ENCODE results near the gene SSH2. TPM values are rescaled to one million over a fixed set of nuclear protein-coding genes. Genes with fewer than 3 reads are reported as not detected.

The SSH2 gene
- total RNA-seq, 1 donor = 13.0 TPM

DNA sequence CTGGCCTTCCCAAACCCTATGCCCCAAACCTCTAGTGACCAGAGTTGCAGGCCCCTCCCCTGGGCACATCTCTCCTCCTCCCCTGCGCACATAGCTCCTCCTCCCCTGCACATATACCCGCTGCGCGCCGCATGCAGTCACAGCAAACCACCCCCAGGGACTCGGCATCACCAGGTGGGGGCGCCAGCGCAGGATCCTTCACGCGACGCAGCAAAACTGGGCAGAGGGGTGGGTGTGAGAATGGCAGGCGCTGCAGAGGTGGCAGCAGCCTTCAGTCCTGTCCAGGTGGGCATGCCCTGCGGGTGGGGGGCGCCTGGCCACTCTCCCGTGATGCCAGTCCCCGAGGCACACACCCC is 312.9 kb downstream of the SSH2 start:
- DNase-seq (ENCODE audit: insufficient read length, low spot score, missing footprints) = peak; percentile 93
- no peak overlapping the region for H3K4me2 ChIP-seq (ENCODE audit: insufficient read depth, low read length)
- no peak overlapping the region for H3K27ac ChIP-seq (ENCODE audit: low read depth, low read length)
- H3K4me3 ChIP-seq (ENCODE audit: insufficient read depth, low read length) = no peak overlapping the region
- peaks cover 12% of the 10 kb centered on the region for H4K20me1 ChIP-seq (ENCODE audit: insufficient read depth, low read length)
- no peaks in the 10 kb centered on the region for H3K36me3 ChIP-seq (ENCODE audit: insufficient read depth, low read length)
- H2AFZ ChIP-seq (ENCODE audit: low read length) = no peak overlapping the region
- H3K4me1 ChIP-seq (ENCODE audit: insufficient read depth, low read length) = peaks cover 22% of the 10 kb centered on the region
- TF ChIP-seq, protein P1, sequence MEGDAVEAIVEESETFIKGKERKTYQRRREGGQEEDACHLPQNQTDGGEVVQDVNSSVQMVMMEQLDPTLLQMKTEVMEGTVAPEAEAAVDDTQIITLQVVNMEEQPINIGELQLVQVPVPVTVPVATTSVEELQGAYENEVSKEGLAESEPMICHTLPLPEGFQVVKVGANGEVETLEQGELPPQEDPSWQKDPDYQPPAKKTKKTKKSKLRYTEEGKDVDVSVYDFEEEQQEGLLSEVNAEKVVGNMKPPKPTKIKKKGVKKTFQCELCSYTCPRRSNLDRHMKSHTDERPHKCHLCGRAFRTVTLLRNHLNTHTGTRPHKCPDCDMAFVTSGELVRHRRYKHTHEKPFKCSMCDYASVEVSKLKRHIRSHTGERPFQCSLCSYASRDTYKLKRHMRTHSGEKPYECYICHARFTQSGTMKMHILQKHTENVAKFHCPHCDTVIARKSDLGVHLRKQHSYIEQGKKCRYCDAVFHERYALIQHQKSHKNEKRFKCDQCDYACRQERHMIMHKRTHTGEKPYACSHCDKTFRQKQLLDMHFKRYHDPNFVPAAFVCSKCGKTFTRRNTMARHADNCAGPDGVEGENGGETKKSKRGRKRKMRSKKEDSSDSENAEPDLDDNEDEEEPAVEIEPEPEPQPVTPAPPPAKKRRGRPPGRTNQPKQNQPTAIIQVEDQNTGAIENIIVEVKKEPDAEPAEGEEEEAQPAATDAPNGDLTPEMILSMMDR (IDR thresholded peaks at IDR 0.05; ENCODE audit: extremely low read depth, low read depth, low read length) = peak; percentile 33
- no peaks in the 10 kb centered on the region for H3K9me3 ChIP-seq (ENCODE audit: low read depth, low read length)
- no peaks in the 10 kb centered on the region for H3K79me2 ChIP-seq (ENCODE audit: insufficient read depth, low read length)
- H3K27me3 ChIP-seq (ENCODE audit: insufficient read depth, low read length) = no peaks in the 10 kb centered on the region

DNA sequence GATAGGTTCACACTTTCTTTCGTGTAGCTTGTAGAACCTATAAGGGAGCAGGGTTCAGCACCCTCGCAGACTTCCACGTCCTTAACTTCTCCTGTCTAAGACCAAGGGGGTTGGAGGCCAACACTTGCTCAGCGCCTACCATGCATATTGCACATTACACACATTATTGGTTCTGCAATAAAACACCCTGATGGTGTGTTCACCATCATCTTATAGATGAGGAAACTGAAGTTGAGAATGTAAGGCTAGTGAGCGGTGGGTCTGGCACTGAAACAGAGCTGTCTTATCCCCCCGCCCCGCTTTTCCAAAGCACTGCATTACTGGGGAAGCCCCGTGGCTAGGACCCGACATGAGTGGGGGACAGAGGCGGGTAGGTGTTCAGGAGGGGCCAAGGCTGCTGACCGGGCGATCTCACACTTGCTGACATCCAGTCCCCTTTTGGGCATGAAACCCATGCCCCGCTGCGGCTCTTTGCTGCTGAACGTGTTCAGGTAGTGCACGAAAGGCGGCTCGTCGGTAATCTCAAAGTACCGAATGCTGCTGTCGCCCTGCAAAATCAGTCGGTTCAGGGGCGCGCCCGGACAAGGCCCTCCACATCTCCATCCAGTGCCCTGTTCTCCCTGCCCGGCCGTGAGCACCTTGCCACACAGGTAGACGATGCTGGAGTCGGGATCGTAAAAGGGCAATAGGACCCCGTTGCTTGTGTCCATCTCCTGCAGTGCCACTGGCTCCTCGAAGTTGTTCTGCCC is 313.6 kb downstream of the SSH2 start:
- DNase-seq (ENCODE audit: insufficient read length, low spot score, missing footprints) = peak; percentile 63
- no peaks in the 10 kb centered on the region for H3K79me2 ChIP-seq (ENCODE audit: insufficient read depth, low read length)
- TF ChIP-seq, protein P1 (IDR thresholded peaks at IDR 0.05; ENCODE audit: extremely low read depth, low read depth, low read length) = no peak
- no peak overlapping the region for H3K4me2 ChIP-seq (ENCODE audit: insufficient read depth, low read length)
- peaks cover 12% of the 10 kb centered on the region for H4K20me1 ChIP-seq (ENCODE audit: insufficient read depth, low read length)
- no peak overlapping the region for H2AFZ ChIP-seq (ENCODE audit: low read length)
- H3K27me3 ChIP-seq (ENCODE audit: insufficient read depth, low read length) = no peaks in the 10 kb centered on the region
- H3K4me3 ChIP-seq (ENCODE audit: insufficient read depth, low read length) = no peak overlapping the region
- H3K27ac ChIP-seq (ENCODE audit: low read depth, low read length) = no peak overlapping the region
- no peaks in the 10 kb centered on the region for H3K9me3 ChIP-seq (ENCODE audit: low read depth, low read length)
- peaks cover 16% of the 10 kb centered on the region for H3K4me1 ChIP-seq (ENCODE audit: insufficient read depth, low read length)
- no peaks in the 10 kb centered on the region for H3K36me3 ChIP-seq (ENCODE audit: insufficient read depth, low read length)

DNA sequence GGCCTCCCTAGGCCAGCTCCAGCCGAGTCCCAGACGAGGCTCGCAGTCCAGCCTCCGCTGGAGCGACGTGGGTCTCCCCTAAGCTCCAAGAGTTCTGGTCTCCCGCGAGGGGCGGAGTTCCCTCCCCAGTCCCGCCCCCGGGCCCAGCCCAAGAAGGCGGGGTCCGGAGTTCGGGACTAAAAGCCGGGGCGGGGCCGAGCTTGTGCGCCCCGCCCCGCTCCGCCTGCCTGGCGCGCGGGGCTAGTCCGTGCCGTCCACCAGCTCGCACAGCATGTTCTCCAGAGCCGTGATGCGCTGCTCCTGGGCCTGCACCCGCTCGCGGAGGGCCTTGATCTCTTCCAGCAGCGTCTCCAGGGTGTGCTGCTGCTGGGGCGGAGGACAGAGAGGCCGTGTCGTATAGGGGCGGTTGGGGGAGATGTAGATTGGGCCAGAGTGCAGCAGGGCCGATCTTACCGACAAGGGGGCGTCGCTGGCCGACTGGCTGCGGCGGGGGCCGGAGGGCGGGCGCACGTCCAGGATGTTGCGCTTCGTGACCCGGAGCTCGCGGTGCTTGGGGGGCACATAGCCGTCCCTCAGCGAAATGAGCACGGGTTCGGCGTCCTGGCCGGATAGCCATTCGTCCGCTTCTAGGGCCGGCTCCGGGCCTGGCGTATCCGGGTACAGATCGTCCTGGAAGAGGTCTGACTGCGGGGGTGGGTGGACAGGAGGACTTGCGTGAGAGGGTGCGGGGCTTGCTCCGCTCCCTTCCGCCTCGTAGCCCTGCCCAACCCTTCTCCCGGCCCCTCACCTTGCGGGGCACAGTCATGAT is 314.3 kb downstream of the SSH2 start:
- H3K27ac ChIP-seq (ENCODE audit: low read depth, low read length) = no peak overlapping the region
- H3K4me3 ChIP-seq (ENCODE audit: insufficient read depth, low read length) = peak overlapping the region; percentile 42
- no peaks in the 10 kb centered on the region for H3K9me3 ChIP-seq (ENCODE audit: low read depth, low read length)
- TF ChIP-seq, protein P1 (IDR thresholded peaks at IDR 0.05; ENCODE audit: extremely low read depth, low read depth, low read length) = no peak
- peak overlapping the region; percentile 48 for H3K4me2 ChIP-seq (ENCODE audit: insufficient read depth, low read length)
- peaks cover 6% of the 10 kb centered on the region for H4K20me1 ChIP-seq (ENCODE audit: insufficient read depth, low read length)
- peak; percentile 98 for DNase-seq (ENCODE audit: insufficient read length, low spot score, missing footprints)
- H3K79me2 ChIP-seq (ENCODE audit: insufficient read depth, low read length) = no peaks in the 10 kb centered on the region
- peaks cover 13% of the 10 kb centered on the region for H3K4me1 ChIP-seq (ENCODE audit: insufficient read depth, low read length)
- H3K27me3 ChIP-seq (ENCODE audit: insufficient read depth, low read length) = no peaks in the 10 kb centered on the region
- H2AFZ ChIP-seq (ENCODE audit: low read length) = no peak overlapping the region
- H3K36me3 ChIP-seq (ENCODE audit: insufficient read depth, low read length) = no peaks in the 10 kb centered on the region

DNA sequence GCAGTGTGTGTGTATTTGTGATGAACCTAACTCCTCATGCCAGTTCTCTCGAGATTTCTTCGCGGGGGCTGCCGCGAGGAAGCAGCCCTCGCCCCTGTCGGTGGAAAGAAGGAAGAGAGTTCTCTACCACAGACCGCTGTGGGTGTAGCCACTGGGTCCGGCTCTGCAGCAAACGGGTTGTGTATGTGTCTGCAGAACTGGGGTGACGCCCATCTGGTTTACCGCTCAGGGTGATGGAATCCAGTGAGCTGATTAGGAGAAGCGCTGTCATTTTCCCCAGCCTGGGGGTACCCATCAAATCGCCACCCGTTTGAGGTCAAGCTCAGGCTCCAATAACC is 315.0 kb downstream of the SSH2 start:
- Histone ChIP-seq H3K27me3 (ENCODE audit: insufficient read depth, low read length) (no peaks in the 10 kb centered on the region), H3K9me3 (ENCODE audit: low read depth, low read length) (no peaks in the 10 kb centered on the region), H2AFZ (ENCODE audit: low read length) (no peak overlapping the region), H3K79me2 (ENCODE audit: insufficient read depth, low read length) (no peaks in the 10 kb centered on the region), H4K20me1 (ENCODE audit: insufficient read depth, low read length) (peaks cover 3% of the 10 kb centered on the region), H3K36me3 (ENCODE audit: insufficient read depth, low read length) (no peaks in the 10 kb centered on the region), H3K27ac (ENCODE audit: low read depth, low read length) (no peak overlapping the region), H3K4me2 (ENCODE audit: insufficient read depth, low read length) (peak overlapping the region; percentile 48), H3K4me3 (ENCODE audit: insufficient read depth, low read length) (peak overlapping the region; percentile 16), H3K4me1 (ENCODE audit: insufficient read depth, low read length) (peaks cover 13% of the 10 kb centered on the region)
- peak; percentile 81 for DNase-seq (ENCODE audit: insufficient read length, low spot score, missing footprints)
- TF ChIP-seq, protein P1 (IDR thresholded peaks at IDR 0.05; ENCODE audit: extremely low read depth, low read depth, low read length) = no peak

Data from osteoblast (primary cell).